Sigmoid colon (tissue), 7 donors: Measurements from ENCODE around the gene PRDM5. TPM values are rescaled to one million over a fixed set of nuclear protein-coding genes. Genes with fewer than 3 reads are reported as not detected.

Experiments used
- DNase-seq: peaks from one replicate; pipeline ENCODE4 v3.0.0-alpha.2; 2019
- H3K27ac ChIP-seq, 4 donors: fragments of 200-600 bp; sonication (generic); one replicate each; pipeline ENCODE4 v1.5.1; 2016 to 2019; ENCODE audit warnings: mild to moderate bottlenecking in 1 of 4
- H3K27me3 ChIP-seq, 3 donors: fragments of 200-600 bp; sonication (generic); one replicate each; pipeline ENCODE4 v1.5.1; 2019; ENCODE audit warnings: mild to moderate bottlenecking in 1 of 3
- H3K36me3 ChIP-seq, 4 donors: fragments of 200-600 bp; sonication (generic); one replicate each; pipeline ENCODE4 v1.5.1; 2016 to 2019
- H3K4me1 ChIP-seq, 4 donors: fragments of 200-600 bp; sonication (generic); one replicate each; pipeline ENCODE4 v1.5.1; 2017 to 2019
- H3K4me3 ChIP-seq, 4 donors: fragments of 200-600 bp; sonication (generic); one replicate each; pipeline ENCODE4 v1.5.1; 2017 to 2019; ENCODE audit warnings: mild to moderate bottlenecking in 2 of 4, moderate library complexity in 1 of 4
- H3K9me3 ChIP-seq, 4 donors: fragments of 200-600 bp in 3 of 4; sonication (generic) in 3 of 4; one replicate each; pipeline versions ENCODE4 v1.5.1 to v1.6.1; 2013 to 2019
- CTCF ChIP-seq, 4 experiments: fragments of 450-650 bp in 3 of 4; fragments of 200-600 bp in 1 of 4; IDR thresholded peaks; one replicate each; pipeline ENCODE4 v1.5.1; 2016 to 2019; ENCODE audit warnings: antibody characterized with exemption in 4 of 4, mild to moderate bottlenecking in 3 of 4, moderate library complexity in 2 of 4
- EP300 ChIP-seq, 4 donors: sonication (generic); formaldehyde crosslinking; IDR thresholded peaks; one replicate each; pipeline ENCODE4 v1.6.1; 2017; ENCODE audit warnings: antibody characterized with exemption in 4 of 4
- POLR2A ChIP-seq, 2 donors: fragments of 450-650 bp; IDR thresholded peaks; one replicate each; pipeline ENCODE4 v1.6.1; 2016; ENCODE audit warnings: antibody characterized with exemption in 2 of 2, mild to moderate bottlenecking in 2 of 2, moderate library complexity in 2 of 2
- POLR2AphosphoS5 ChIP-seq, 4 donors: sonication (generic); formaldehyde crosslinking; IDR thresholded peaks; one replicate each; pipeline ENCODE4 v1.6.1; 2017; ENCODE audit warnings: antibody characterized with exemption in 4 of 4
- WGBS, 2 donors: extraction: QIAGEN DNeasy Blood & Tissue Kit; methylation state at CpG; one replicate each; pipeline ENCODE4 v1.1.7; 2013; 5-methylcytosine and 5-hydroxymethylcytosine counted together
- intact Hi-C: fragments of 100-400 bp; cut with DNase I; formaldehyde crosslinking; loops from one replicate; pipeline ENCODE4 v1.15.1; 2023
- polyA plus RNA-seq, 3 donors: library from polyadenylated mRNA; stranded (reverse); fragments of 200-250 nt; gene quantifications; one replicate each; pipeline ENCODE4 v1.2.3, GENCODE V29; 2013
- total RNA-seq, 4 donors: library from RNA; depleted of rRNA; stranded (reverse); fragments of >200 nt; gene quantifications; one replicate each; pipeline ENCODE4 v1.1.0, GENCODE V29; 2016
- donor health status: healthy with polysubstance abuse.
- donor health status: Bipolar disorder and iron deficiency.
- donor health status: healthy.

The PRDM5 gene
- total and polyA plus RNA-seq, 7 donors, result 1.8 to 25.0 (median 15.0) TPM

- no peaks in the 10 kb centered on the region for H3K9me3 ChIP-seq
- TF ChIP-seq POLR2AphosphoS5 (IDR thresholded peaks at IDR 0.05), result peak in 3 of 4 donors; percentile 65 to 83 (median 82)
- TF ChIP-seq POLR2A (IDR thresholded peaks at IDR 0.05), result no peak
- TF ChIP-seq CTCF (IDR thresholded peaks at IDR 0.05), result no peak
- TF ChIP-seq EP300 (IDR thresholded peaks at IDR 0.05), result no peak
These were observed 227.6 kb downstream of the PRDM5 start for GRCh38 chr4:120694973-120695372.

DNA sequence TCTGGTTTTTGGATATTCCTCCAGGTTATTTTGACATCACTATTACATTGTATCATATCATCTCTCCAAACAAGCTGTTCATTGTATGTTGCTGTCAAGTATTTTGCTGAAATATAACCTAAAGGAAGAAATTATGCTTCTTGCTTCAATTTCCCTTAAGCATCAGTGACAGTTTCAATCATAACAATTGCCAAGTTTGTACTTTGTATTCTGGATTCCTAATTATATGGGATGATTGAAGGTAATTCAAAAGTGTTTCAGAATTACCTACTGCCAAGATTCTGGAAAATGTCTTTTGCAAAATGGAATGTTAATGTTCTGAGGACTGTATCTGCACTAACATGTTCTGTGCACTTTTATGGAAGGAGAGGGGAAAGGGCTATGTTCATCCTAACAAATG, 228.7 kb downstream of the PRDM5 start:
- intact Hi-C loops, result no loop called here
- no peaks in the 10 kb centered on the region for H3K27me3 ChIP-seq
- H3K9me3 ChIP-seq, result no peaks in the 10 kb centered on the region
- TF ChIP-seq EP300 (IDR thresholded peaks at IDR 0.05), result no peak
- no peaks in the 10 kb centered on the region for H3K36me3 ChIP-seq
- peak overlapping the region in 2 of 4 donors; percentile 2 to 42 for H3K27ac ChIP-seq
- no peak for DNase-seq
- no peak overlapping the region for H3K4me3 ChIP-seq
- H3K4me1 ChIP-seq, result peaks cover 0 to 53% (median 42%) of the 10 kb centered on the region in 4 donors

More at GRCh38 chr4:120694973-120695372, 227.6 kb downstream of the PRDM5 start:
- Histone ChIP-seq H3K36me3 (no peaks in the 10 kb centered on the region), H3K27ac (peak overlapping the region in 3 of 4 donors; percentile 57 to 69 (median 68)), H3K27me3 (no peaks in the 10 kb centered on the region), H3K4me1 (peaks cover 0 to 53% (median 42%) of the 10 kb centered on the region in 4 donors), H3K4me3 (no peak overlapping the region)
- DNase-seq, result peak; percentile 71
- WGBS, 2 donors, result 7 to 49% methylated on average over 2 of the region's 2 CpGs
- intact Hi-C loops, result no loop called here

DNA sequence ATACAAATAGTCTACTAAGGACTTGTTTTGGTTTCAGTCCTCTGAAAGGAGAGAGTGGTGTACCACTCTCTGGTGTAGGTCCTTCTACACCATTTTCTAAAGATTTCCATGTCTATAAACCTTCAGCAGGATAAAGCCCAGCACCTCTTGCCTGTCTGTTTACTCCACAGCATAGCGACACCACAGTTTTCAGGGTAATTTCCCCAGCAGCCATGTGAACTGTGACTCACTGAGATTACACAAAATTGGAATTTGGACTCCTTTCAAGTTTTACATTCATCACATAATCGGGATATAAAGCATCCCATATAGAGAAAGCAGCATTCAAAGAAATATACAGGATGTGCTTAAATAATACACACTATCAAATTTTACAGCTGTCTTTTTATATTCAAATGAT, 229.6 kb downstream of the PRDM5 start:
- Histone ChIP-seq H3K27me3 (no peaks in the 10 kb centered on the region), H3K36me3 (no peaks in the 10 kb centered on the region), H3K4me3 (no peak overlapping the region), H3K4me1 (peaks cover 0 to 53% (median 42%) of the 10 kb centered on the region in 4 donors), H3K27ac (peak overlapping the region in 2 of 4 donors; percentile 17 to 42), H3K9me3 (no peaks in the 10 kb centered on the region)
- intact Hi-C loops, result no loop called here
- DNase-seq, result no peak
- TF ChIP-seq POLR2AphosphoS5 (IDR thresholded peaks at IDR 0.05) (peak in 1 of 4 donors; percentile 26), POLR2A (IDR thresholded peaks at IDR 0.05) (no peak)
- WGBS, 2 donors, result 12 to 43% methylated on average over 2 of the region's 2 CpGs

DNA sequence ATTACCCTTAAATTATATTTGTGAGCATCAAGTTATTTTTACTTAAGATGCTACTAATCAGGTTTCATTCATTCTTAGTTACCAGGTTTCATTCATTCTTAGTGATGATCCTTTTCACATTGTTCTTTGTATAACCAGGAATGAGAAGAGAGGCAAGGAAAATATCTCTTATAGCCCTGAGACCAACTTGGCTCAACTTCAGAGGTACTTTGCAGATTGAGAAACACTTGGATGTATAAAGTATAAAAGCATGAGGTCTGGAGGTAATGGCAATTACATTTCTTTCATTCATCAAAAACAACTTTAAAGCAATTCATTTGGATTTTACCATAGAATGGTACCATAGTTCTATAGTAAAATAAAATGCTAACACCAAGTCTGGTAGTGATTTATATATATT, 231.0 kb downstream of the PRDM5 start:
- intact Hi-C loops, result no loop called here
- DNase-seq, result no peak

DNA sequence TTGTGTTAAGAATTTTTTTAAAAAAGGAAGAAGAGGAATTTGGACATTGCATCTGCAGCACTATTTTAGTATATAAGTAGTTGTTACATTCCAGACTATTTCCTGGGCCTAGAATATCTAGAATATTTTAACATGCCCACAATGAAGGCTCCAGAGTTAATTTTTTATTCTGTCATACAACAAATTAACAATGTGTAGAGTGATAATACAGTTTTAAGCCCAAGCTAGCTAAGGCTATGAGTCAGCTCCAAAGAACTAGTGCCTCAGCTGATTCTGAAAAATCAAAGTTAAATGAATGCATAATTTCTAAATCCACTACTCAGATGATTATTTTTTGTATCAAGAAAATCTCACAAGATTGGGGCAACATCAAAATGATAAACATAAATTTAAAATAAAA, 231.4 kb downstream of the PRDM5 start:
- TF ChIP-seq POLR2AphosphoS5 (IDR thresholded peaks at IDR 0.05), result no peak
- TF ChIP-seq EP300 (IDR thresholded peaks at IDR 0.05), result no peak
- no peak for TF ChIP-seq CTCF (IDR thresholded peaks at IDR 0.05)
- no peak for TF ChIP-seq POLR2A (IDR thresholded peaks at IDR 0.05)
- H3K4me1 ChIP-seq, result peaks cover 0 to 44% (median 40%) of the 10 kb centered on the region in 4 donors
- no peaks in the 10 kb centered on the region for H3K27me3 ChIP-seq
- no peaks in the 10 kb centered on the region for H3K36me3 ChIP-seq
- no peak for DNase-seq
- no peak overlapping the region for H3K4me3 ChIP-seq
- no peaks in the 10 kb centered on the region for H3K9me3 ChIP-seq
- intact Hi-C loops, result no loop called here
- H3K27ac ChIP-seq, result no peak overlapping the region

More for the DNA sequence above, 231.0 kb downstream of the PRDM5 start:
- Histone ChIP-seq H3K4me3 (no peak overlapping the region), H3K27me3 (no peaks in the 10 kb centered on the region), H3K36me3 (no peaks in the 10 kb centered on the region), H3K27ac (no peak overlapping the region), H3K4me1 (peaks cover 0 to 48% (median 42%) of the 10 kb centered on the region in 4 donors), H3K9me3 (no peaks in the 10 kb centered on the region)
- TF ChIP-seq POLR2A (IDR thresholded peaks at IDR 0.05) (no peak), EP300 (IDR thresholded peaks at IDR 0.05) (no peak), POLR2AphosphoS5 (IDR thresholded peaks at IDR 0.05) (no peak), CTCF (IDR thresholded peaks at IDR 0.05) (no peak)

DNA sequence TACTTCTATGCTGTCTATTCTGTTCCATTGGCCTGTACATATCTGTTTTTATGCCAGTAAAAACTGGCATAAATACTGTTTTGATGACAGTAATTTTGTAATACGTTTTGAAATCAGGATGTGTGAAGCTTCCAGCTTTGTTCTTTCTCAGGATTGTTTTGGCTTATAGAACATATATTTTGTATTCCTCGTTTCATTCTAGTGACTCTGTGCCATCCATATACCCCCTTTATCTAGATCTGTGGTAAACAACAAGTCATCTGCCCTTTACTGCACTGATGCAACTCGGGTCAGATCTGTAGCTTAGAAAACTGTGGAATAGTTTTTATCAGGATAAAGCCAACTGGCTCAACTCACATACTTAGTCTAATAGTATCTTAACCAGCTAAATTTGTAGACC, 233.7 kb downstream of the PRDM5 start:
- WGBS, 2 donors, result 85 to 87% methylated on average over 3 of the region's 3 CpGs

More for the DNA sequence above, 233.7 kb downstream of the PRDM5 start:
- TF ChIP-seq EP300 (IDR thresholded peaks at IDR 0.05) (no peak), CTCF (IDR thresholded peaks at IDR 0.05) (no peak), POLR2AphosphoS5 (IDR thresholded peaks at IDR 0.05) (no peak), POLR2A (IDR thresholded peaks at IDR 0.05) (no peak)
- Histone ChIP-seq H3K9me3 (no peaks in the 10 kb centered on the region), H3K4me3 (no peak overlapping the region), H3K27me3 (no peaks in the 10 kb centered on the region), H3K36me3 (no peaks in the 10 kb centered on the region), H3K4me1 (peaks cover 0 to 21% (median 17%) of the 10 kb centered on the region in 4 donors), H3K27ac (no peak overlapping the region)
- DNase-seq, result no peak
- intact Hi-C loops, result no loop called here
